SK-N-MC (cell line): ENCODE measurements around the gene TPRA1.

ENCODE experiments used
- EZH2 ChIP-seq: fragments of 200-600 bp; sonication (generic); IDR thresholded peaks from one replicate; pipeline ENCODE4 v1.6.1; 2017; ENCODE audit warnings: antibody characterized with exemption
- POLR2AphosphoS5 ChIP-seq: IDR thresholded peaks from 2 replicates; pipeline ENCODE4 v1.6.1; 2012; ENCODE audit warnings: mild to moderate bottlenecking, low read depth, low read length, borderline replicate concordance

- TF ChIP-seq EZH2 (no peak), POLR2AphosphoS5 (no peak)
Measured at GRCh38 chr3:127604546-127605165, 14.1 kb upstream of the TPRA1 start.
